Esophagus muscularis mucosa (tissue), 4 donors: ENCODE measurements around the gene PYCR2. TPM values are rescaled to one million over a fixed set of nuclear protein-coding genes. Genes with fewer than 3 reads are reported as not detected.
"Not testable (repeated sequence)": the region's sequence is repeated elsewhere in the genome, so short reads cannot be mapped to it uniquely, and the experiment has no call there.

Experiments used
- DNase-seq: peaks from one replicate; pipeline ENCODE4 v3.0.0-alpha.2; 2017; ENCODE audit errors: extremely low spot score
- H3K27ac ChIP-seq, 4 donors: fragments of 200-600 bp; sonication (generic); replicated peaks in 1 of 4; 1 replicate in 3 of 4; 2 replicates in 1 of 4; pipeline ENCODE4 v1.5.1; 2016 to 2019; ENCODE audit warnings: mild to moderate bottlenecking in 1 of 4
- H3K27me3 ChIP-seq, 4 donors: fragments of 200-600 bp; sonication (generic); one replicate each; pipeline versions ENCODE4 v1.5.1 to v1.6.0; 2016 to 2019
- H3K36me3 ChIP-seq, 4 donors: fragments of 200-600 bp; sonication (generic); one replicate each; pipeline ENCODE4 v1.5.1; 2016 to 2019
- H3K4me1 ChIP-seq, 4 donors: fragments of 200-600 bp; sonication (generic); one replicate each; pipeline ENCODE4 v1.5.1; 2016 to 2019
- H3K4me3 ChIP-seq, 4 donors: fragments of 200-600 bp; sonication (generic); 1 replicate in 2 of 4; 2 replicates in 2 of 4; pipeline ENCODE4 v1.5.1; 2016 to 2019; ENCODE audit warnings: mild to moderate bottlenecking in 4 of 4, moderate library complexity in 1 of 4
- H3K9me3 ChIP-seq, 4 donors: fragments of 200-600 bp; sonication (generic); 1 replicate in 3 of 4; 2 replicates in 1 of 4; pipeline ENCODE4 v1.5.1; 2016 to 2019
- CTCF ChIP-seq, 3 experiments: fragments of 200-600 bp in 2 of 3; fragments of 450-650 bp in 1 of 3; sonication (generic) in 2 of 3; IDR thresholded peaks; one replicate each; pipeline ENCODE4 v1.5.1; 2017 to 2019; ENCODE audit warnings: antibody characterized with exemption in 3 of 3, mild to moderate bottlenecking in 2 of 3, moderate library complexity in 1 of 3
- EP300 ChIP-seq: sonication (generic); formaldehyde crosslinking; IDR thresholded peaks from one replicate; pipeline ENCODE4 v1.6.1; 2017; ENCODE audit warnings: antibody characterized with exemption
- POLR2A ChIP-seq: fragments of 450-650 bp; IDR thresholded peaks from one replicate; pipeline ENCODE4 v1.6.1; 2017; ENCODE audit warnings: antibody characterized with exemption, moderate library complexity, mild to moderate bottlenecking, low read depth
- POLR2AphosphoS5 ChIP-seq, 2 donors: sonication (generic); formaldehyde crosslinking; IDR thresholded peaks; one replicate each; pipeline ENCODE4 v1.6.1; 2017; ENCODE audit warnings: antibody characterized with exemption in 2 of 2
- WGBS: methylation state at CpG from one replicate; pipeline ENCODE4 v1.1.5; 2018; 5-methylcytosine and 5-hydroxymethylcytosine counted together
- intact Hi-C: fragments of 100-400 bp; cut with DNase I; formaldehyde crosslinking; loops from one replicate; pipeline ENCODE4 v1.15.1; 2023
- total RNA-seq, 4 donors: library from RNA; depleted of rRNA; stranded (reverse); fragments of >200 nt; gene quantifications; one replicate each; pipeline versions ENCODE4 v1.1.0 to v1.2.1, GENCODE V29; 2016

Gene PYCR2
- total RNA-seq, 4 donors from 2014 or later = 37.4 to 73.6 (median 58.2) TPM

GRCh38 chr1:225930566-225930965, 6.5 kb upstream of the PYCR2 start:
- no peak for DNase-seq
- Histone ChIP-seq H3K4me3 (no peak overlapping the region), H3K4me1 (no peaks in the 10 kb centered on the region), H3K27ac (no peak overlapping the region), H3K36me3 (no peaks in the 10 kb centered on the region), H3K27me3 (no peaks in the 10 kb centered on the region), H3K9me3 (no peaks in the 10 kb centered on the region)
- WGBS = 92% methylated on average over 2 of the region's 2 CpGs
- TF ChIP-seq EP300 (no peak), POLR2AphosphoS5 (IDR thresholded peaks at IDR 0.05) (no peak), POLR2A (no peak), CTCF (IDR thresholded peaks at IDR 0.05) (no peak)
- intact Hi-C loops = no loop called here

GRCh38 chr1:225929462-225929861, 5.4 kb upstream of the PYCR2 start:
- DNase-seq, H3K27me3 ChIP-seq, H3K4me1 ChIP-seq, H3K27ac ChIP-seq, H3K4me3 ChIP-seq, H3K9me3 ChIP-seq, intact Hi-C loops, H3K36me3 ChIP-seq: not testable (repeated sequence)
- WGBS = 93% methylated on average over 3 of the region's 3 CpGs

GRCh38 chr1:225928186-225929175, 4.4 kb upstream of the PYCR2 start:
- H3K4me3 ChIP-seq = no peak overlapping the region

GRCh38 chr1:225926551-225927113, 2.6 kb upstream of the PYCR2 start:
- no peak for TF ChIP-seq POLR2A
- peaks cover 17 to 31% (median 24%) of the 10 kb centered on the region in 4 donors for H3K4me1 ChIP-seq
- H3K36me3 ChIP-seq = peaks cover 0 to 8% (median 6%) of the 10 kb centered on the region in 4 donors
- H3K4me3 ChIP-seq = no peak overlapping the region
- intact Hi-C loops = no loop called here
- no peak overlapping the region for H3K27ac ChIP-seq
- no peak for DNase-seq
- 85% methylated on average over 3 of the region's 3 CpGs for WGBS
- H3K27me3 ChIP-seq = no peaks in the 10 kb centered on the region
- H3K9me3 ChIP-seq = no peaks in the 10 kb centered on the region

More at GRCh38 chr1:225928186-225929175, 4.4 kb upstream of the PYCR2 start:
- H3K27ac ChIP-seq = no peak overlapping the region
- no peaks in the 10 kb centered on the region for H3K27me3 ChIP-seq
- H3K36me3 ChIP-seq = no peaks in the 10 kb centered on the region
- WGBS = 91% methylated on average over 14 of the region's 14 CpGs
- H3K4me1 ChIP-seq = peaks cover 4 to 12% (median 7%) of the 10 kb centered on the region in 4 donors
- no peak for DNase-seq
- TF ChIP-seq CTCF (IDR thresholded peaks at IDR 0.05) = no peak
- TF ChIP-seq EP300 = no peak
- TF ChIP-seq POLR2A = no peak
- TF ChIP-seq POLR2AphosphoS5 (IDR thresholded peaks at IDR 0.05) = no peak
- no peaks in the 10 kb centered on the region for H3K9me3 ChIP-seq
- intact Hi-C loops = no loop called here

GRCh38 chr1:225923381-225923691, 714 bp downstream of the PYCR2 start:
- Histone ChIP-seq H3K4me3 (peak overlapping the region; percentile 80 to 94 (median 86)), H3K4me1 (peaks cover 29 to 54% (median 37%) of the 10 kb centered on the region in 4 donors), H3K27me3 (no peaks in the 10 kb centered on the region), H3K36me3 (peaks cover 0 to 35% (median 28%) of the 10 kb centered on the region in 4 donors), H3K27ac (peak overlapping the region; percentile 92 to 95 (median 93)), H3K9me3 (no peaks in the 10 kb centered on the region)
- intact Hi-C loops = no loop called here
- DNase-seq = no peak
- 2% methylated on average over 8 of the region's 8 CpGs for WGBS
- TF ChIP-seq POLR2A (no peak), POLR2AphosphoS5 (IDR thresholded peaks at IDR 0.05) (no peak)
